HCT116 (cell line): ENCODE results near the gene ZNF287. TPM values are rescaled to one million over a fixed set of nuclear protein-coding genes. Genes with fewer than 3 reads are reported as not detected.

ENCODE experiments used
- ATAC-seq: fragments of 200-7000 bp; cut with Tn5 transposase; 2 replicates; pipeline ENCODE4 v1.9.1; 2020; ENCODE audit warnings: mild to moderate bottlenecking, moderate library complexity
- BruUV-seq: library from RNA; stranded (reverse); fragments of 400-500 nt; replicated peaks from 2 replicates; lab custom pipeline; 2021; lab: Mats Ljungman, UMichigan
- CTCF ChIA-PET: fragments of 300-600 bp; sonication (Branson Sonifier 250); formaldehyde crosslinking; loops from one replicate; lab custom pipeline; 2021; ENCODE audit warnings: antibody characterized with exemption; lab: Charles Lee
- POLR2A ChIA-PET: fragments of 300-600, 350-600 bp; sonication (Branson Sonifier 250); formaldehyde crosslinking; loops from one replicate; lab custom pipeline; 2021; ENCODE audit warnings: antibody characterized with exemption; lab: Charles Lee
- RAD21 ChIA-PET, 2 experiments: fragments of 300-600 bp; sonication (Branson Sonifier 250); formaldehyde crosslinking; loops; one replicate each; lab custom pipeline; 2023; ENCODE audit warnings: low total read pairs in 2 of 2; ENCODE audit not compliant: uncharacterized antibody in 2 of 2, unreplicated experiment in 2 of 2, low non-redundant PET in 1 of 2; lab: Charles Lee
- DNase-seq: peaks from one replicate; pipeline ENCODE4 v3.0.0-alpha.2; 2010; ENCODE audit warnings: low read depth, low spot score
- H2AFZ ChIP-seq: fragments of 200-600 bp; shearing (Covaris generic), sonication (generic); 2 replicates; pipeline ENCODE4 v1.6.1; 2017; ENCODE audit warnings: low read depth, mixed run types, mixed read lengths, antibody characterized with exemption, low read length; ENCODE audit not compliant: poor library complexity, severe bottlenecking
- H3K27ac ChIP-seq: 2 replicates; pipeline ENCODE4 v1.5.1; 2012; ENCODE audit warnings: low read depth, low read length
- H3K27me3 ChIP-seq: fragments of 200-600 bp; sonication (generic); 2 replicates; pipeline ENCODE4 v1.6.1; 2016; ENCODE audit warnings: mixed run types, low read length, mixed read lengths; ENCODE audit not compliant: insufficient read depth
- H3K36me3 ChIP-seq, 2 experiments: fragments of 200-500 bp in 1 of 2; fragments of 200-600 bp in 1 of 2; sonication (Bioruptor generic) in 1 of 2; sonication (generic) in 1 of 2; 2 replicates each; pipeline versions ENCODE4 v1.5.1 to v1.6.1; 2014 to 2016; ENCODE audit warnings: low read length in 2 of 2, inconsistent platforms in 1 of 2, mixed read lengths in 1 of 2, mixed run types in 1 of 2; ENCODE audit not compliant: insufficient read depth in 2 of 2, control insufficient read depth in 1 of 2
- H3K4me1 ChIP-seq, 2 experiments: fragments of 200-600 bp in 1 of 2; sonication (generic) in 1 of 2; 2 replicates each; pipeline versions ENCODE4 v1.5.1 to v1.6.1; 2012 to 2017; ENCODE audit warnings: low read length in 2 of 2, inconsistent platforms in 1 of 2, mild to moderate bottlenecking in 1 of 2, mixed read lengths in 1 of 2, mixed run types in 1 of 2, moderate library complexity in 1 of 2; ENCODE audit not compliant: insufficient read depth in 2 of 2, control insufficient read depth in 1 of 2
- H3K4me2 ChIP-seq: fragments of 200-600 bp; sonication (generic); 2 replicates; pipeline ENCODE4 v1.6.1; 2017; ENCODE audit warnings: mixed run types, low read length, mixed read lengths
- H3K4me3 ChIP-seq, 2 experiments: fragments of 200-600 bp in 1 of 2; sonication (generic) in 1 of 2; replicated peaks in 1 of 2; 2 replicates each; pipeline ENCODE4 v1.5.1; 2011 to 2016; ENCODE audit warnings: low read length in 2 of 2, control low read depth in 1 of 2, low read depth in 1 of 2, mild to moderate bottlenecking in 1 of 2, mixed read lengths in 1 of 2, mixed run types in 1 of 2
- H3K79me2 ChIP-seq: fragments of 200-600 bp; sonication (generic); 2 replicates; pipeline ENCODE4 v1.6.1; 2017; ENCODE audit warnings: mild to moderate bottlenecking, mixed run types, low read length, moderate library complexity, mixed read lengths; ENCODE audit not compliant: insufficient read depth
- H3K9ac ChIP-seq: fragments of 200-600 bp; sonication (generic); 2 replicates; pipeline ENCODE4 v1.6.1; 2016; ENCODE audit warnings: low read length, mixed read lengths
- H3K9me2 ChIP-seq: fragments of 200-600 bp; sonication (generic), shearing (Covaris generic); 2 replicates; pipeline ENCODE4 v1.6.1; 2017; ENCODE audit warnings: mixed run types, mild to moderate bottlenecking, moderate library complexity; ENCODE audit not compliant: insufficient read depth
- H3K9me3 ChIP-seq, 2 experiments: fragments of 200-500 bp in 1 of 2; fragments of 200-600 bp in 1 of 2; sonication (Bioruptor generic) in 1 of 2; sonication (generic) in 1 of 2; 2 replicates each; pipeline ENCODE4 v1.6.1; 2014 to 2017; ENCODE audit warnings: low read length in 2 of 2, mixed read lengths in 2 of 2, inconsistent platforms in 1 of 2, low read depth in 1 of 2, mild to moderate bottlenecking in 1 of 2, mixed run types in 1 of 2, moderate library complexity in 1 of 2; ENCODE audit not compliant: control insufficient read depth in 1 of 2, insufficient read depth in 1 of 2
- H4K20me1 ChIP-seq: fragments of 200-600 bp; sonication (generic), shearing (Covaris generic); 2 replicates; pipeline ENCODE4 v1.6.1; 2017; ENCODE audit warnings: mixed run types, mild to moderate bottlenecking, moderate library complexity; ENCODE audit not compliant: insufficient read depth
- ATF3 ChIP-seq: IDR thresholded peaks from 2 replicates; pipeline ENCODE4 v1.6.1; 2012
- CBX3 ChIP-seq: IDR thresholded peaks from 2 replicates; pipeline ENCODE4 v1.6.1; 2012; ENCODE audit warnings: low read depth
- CEBPB ChIP-seq: IDR thresholded peaks from 2 replicates; pipeline ENCODE4 v1.6.1; 2012; ENCODE audit warnings: low read depth
- EGR1 ChIP-seq: IDR thresholded peaks from 2 replicates; pipeline ENCODE4 v1.6.1; 2012; ENCODE audit warnings: low read depth
- EZH2 ChIP-seq: fragments of 200-600 bp; sonication (generic); IDR thresholded peaks from 2 replicates; pipeline ENCODE4 v1.6.1; 2017; ENCODE audit warnings: antibody characterized with exemption, mixed run types
- EZH2phosphoT487 ChIP-seq: fragments of 200-600 bp; IDR thresholded peaks from 2 replicates; pipeline ENCODE4 v1.6.1; 2018; ENCODE audit warnings: antibody characterized with exemption, borderline replicate concordance
- FOSL1 ChIP-seq: IDR thresholded peaks from 2 replicates; pipeline ENCODE4 v1.6.1; 2012; ENCODE audit warnings: low read depth
- JUND ChIP-seq: IDR thresholded peaks from 2 replicates; pipeline ENCODE4 v1.6.1; 2012
- POLR2A ChIP-seq: IDR thresholded peaks from 2 replicates; pipeline ENCODE4 v1.7.0; 2011; ENCODE audit warnings: borderline replicate concordance; ENCODE audit not compliant: insufficient read depth, insufficient read length; ENCODE audit errors: extremely low read depth
- POLR2AphosphoS5 ChIP-seq: IDR thresholded peaks from 2 replicates; pipeline ENCODE4 v1.6.1; 2011; ENCODE audit warnings: mild to moderate bottlenecking, low read depth, low read length, moderate library complexity
- RAD21 ChIP-seq: IDR thresholded peaks from 2 replicates; pipeline ENCODE4 v1.6.1; 2012; ENCODE audit warnings: low read depth, mild to moderate bottlenecking
- SIN3A ChIP-seq: IDR thresholded peaks from 2 replicates; pipeline ENCODE4 v1.6.1; 2012; ENCODE audit warnings: low read depth
- SP1 ChIP-seq: IDR thresholded peaks from 2 replicates; pipeline ENCODE4 v1.6.1; 2012; ENCODE audit warnings: low read depth
- SRF ChIP-seq: IDR thresholded peaks from 2 replicates; pipeline ENCODE4 v1.6.1; 2012; ENCODE audit warnings: low read depth
- TCF7L2 ChIP-seq: IDR thresholded peaks from 2 replicates; pipeline ENCODE4 v1.7.0; 2011; ENCODE audit warnings: borderline replicate concordance, inconsistent platforms; ENCODE audit not compliant: insufficient read depth, insufficient read length; ENCODE audit errors: extremely low read depth
- ZBTB33 ChIP-seq: IDR thresholded peaks from 2 replicates; pipeline ENCODE4 v1.6.1; 2011; ENCODE audit warnings: mild to moderate bottlenecking, low read length, moderate library complexity; ENCODE audit not compliant: insufficient replicate concordance; ENCODE audit errors: extremely low read depth
- ZFX ChIP-seq: fragments of 450-650 bp; IDR thresholded peaks from 2 replicates; pipeline ENCODE4 v1.6.1; 2017
- intact Hi-C: fragments of 100-400 bp; cut with micrococcal nuclease; formaldehyde crosslinking; loops from 2 replicates; pipeline ENCODE4 v1.10.0; 2022
- total RNA-seq: library from RNA; stranded (reverse); gene quantifications from one replicate; pipeline ENCODE4 v1.2.1, GENCODE V29; 2021; ENCODE audit not compliant: unreplicated experiment
- TF ChIP-seq, protein P1 (sequence below): IDR thresholded peaks from 2 replicates; pipeline ENCODE4 v1.6.1; 2012; ENCODE audit warnings: low read depth
- TF ChIP-seq, protein P2 (sequence below): IDR thresholded peaks from 2 replicates; pipeline ENCODE4 v1.6.1; 2012
- TF ChIP-seq, protein P3 (sequence below), 3 experiments: fragments of 200-600 bp in 1 of 3; sonication (generic) in 1 of 3; IDR thresholded peaks in 2 of 3; conservative IDR thresholded peaks in 1 of 3; 2 replicates each; pipeline ENCODE4 v1.5.1; 2012 to 2017; ENCODE audit warnings: low read depth in 2 of 3, low read length in 2 of 3, antibody characterized with exemption in 1 of 3, borderline replicate concordance in 1 of 3, control low read depth in 1 of 3, mild to moderate bottlenecking in 1 of 3, mixed read lengths in 1 of 3, mixed run types in 1 of 3, moderate library complexity in 1 of 3; ENCODE audit not compliant: insufficient read depth in 1 of 3

ZNF287 gene
- total RNA-seq, 1 experiment from 2014 or later, result not detected

DNA sequence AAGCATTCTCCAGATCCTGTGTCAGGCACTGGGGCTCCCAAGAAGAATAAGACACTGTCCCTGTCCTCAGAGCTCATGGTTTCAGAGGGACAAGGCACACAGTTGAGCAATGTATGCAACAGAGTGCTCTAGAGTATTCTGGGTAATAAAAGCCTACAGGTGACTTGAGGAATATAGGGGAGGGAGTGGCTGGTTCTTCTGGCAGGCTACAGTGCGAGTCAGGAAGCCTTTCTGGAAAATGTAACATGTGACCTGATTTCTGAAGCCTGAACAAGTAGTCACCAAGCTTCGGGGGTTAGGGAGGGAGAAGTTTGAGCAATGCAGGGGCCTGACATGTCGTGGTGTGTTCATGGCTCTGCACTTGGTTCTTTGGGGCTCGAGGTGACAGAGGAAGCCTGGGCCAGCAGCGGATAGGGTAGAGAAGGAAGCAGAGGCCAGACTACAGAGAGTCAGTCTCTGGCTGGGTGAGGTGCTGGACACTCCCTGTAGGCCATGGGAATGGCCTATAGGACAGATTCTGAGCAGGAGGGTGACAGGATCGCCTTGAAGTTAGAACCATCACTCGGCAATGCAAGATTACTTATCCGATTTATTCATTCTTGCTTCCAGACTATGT is 61.0 kb downstream of the ZNF287 start:
- ATAC-seq (no peak), DNase-seq (no peak)
- H3K36me3 ChIP-seq, result no peaks in the 10 kb centered on the region
- H3K9ac ChIP-seq, result no peak overlapping the region
- H4K20me1 ChIP-seq, result no peaks in the 10 kb centered on the region
- H3K27ac ChIP-seq, result no peak overlapping the region
- no peak for TF ChIP-seq ATF3
- TF ChIP-seq CEBPB, result no peak
- no peak for TF ChIP-seq SP1
- TF ChIP-seq JUND, result no peak
- TF ChIP-seq SIN3A, result no peak
- TF ChIP-seq CBX3, result no peak
- no peak for TF ChIP-seq TCF7L2
- no peak for TF ChIP-seq FOSL1
- TF ChIP-seq, protein P1, sequence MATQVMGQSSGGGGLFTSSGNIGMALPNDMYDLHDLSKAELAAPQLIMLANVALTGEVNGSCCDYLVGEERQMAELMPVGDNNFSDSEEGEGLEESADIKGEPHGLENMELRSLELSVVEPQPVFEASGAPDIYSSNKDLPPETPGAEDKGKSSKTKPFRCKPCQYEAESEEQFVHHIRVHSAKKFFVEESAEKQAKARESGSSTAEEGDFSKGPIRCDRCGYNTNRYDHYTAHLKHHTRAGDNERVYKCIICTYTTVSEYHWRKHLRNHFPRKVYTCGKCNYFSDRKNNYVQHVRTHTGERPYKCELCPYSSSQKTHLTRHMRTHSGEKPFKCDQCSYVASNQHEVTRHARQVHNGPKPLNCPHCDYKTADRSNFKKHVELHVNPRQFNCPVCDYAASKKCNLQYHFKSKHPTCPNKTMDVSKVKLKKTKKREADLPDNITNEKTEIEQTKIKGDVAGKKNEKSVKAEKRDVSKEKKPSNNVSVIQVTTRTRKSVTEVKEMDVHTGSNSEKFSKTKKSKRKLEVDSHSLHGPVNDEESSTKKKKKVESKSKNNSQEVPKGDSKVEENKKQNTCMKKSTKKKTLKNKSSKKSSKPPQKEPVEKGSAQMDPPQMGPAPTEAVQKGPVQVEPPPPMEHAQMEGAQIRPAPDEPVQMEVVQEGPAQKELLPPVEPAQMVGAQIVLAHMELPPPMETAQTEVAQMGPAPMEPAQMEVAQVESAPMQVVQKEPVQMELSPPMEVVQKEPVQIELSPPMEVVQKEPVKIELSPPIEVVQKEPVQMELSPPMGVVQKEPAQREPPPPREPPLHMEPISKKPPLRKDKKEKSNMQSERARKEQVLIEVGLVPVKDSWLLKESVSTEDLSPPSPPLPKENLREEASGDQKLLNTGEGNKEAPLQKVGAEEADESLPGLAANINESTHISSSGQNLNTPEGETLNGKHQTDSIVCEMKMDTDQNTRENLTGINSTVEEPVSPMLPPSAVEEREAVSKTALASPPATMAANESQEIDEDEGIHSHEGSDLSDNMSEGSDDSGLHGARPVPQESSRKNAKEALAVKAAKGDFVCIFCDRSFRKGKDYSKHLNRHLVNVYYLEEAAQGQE, result no peak
- no peak for TF ChIP-seq EGR1
- TF ChIP-seq POLR2AphosphoS5, result no peak
- TF ChIP-seq EZH2, result no peak
- no peak for TF ChIP-seq EZH2phosphoT487
- TF ChIP-seq SRF, result no peak
- TF ChIP-seq RAD21, result no peak
- TF ChIP-seq, protein P2, sequence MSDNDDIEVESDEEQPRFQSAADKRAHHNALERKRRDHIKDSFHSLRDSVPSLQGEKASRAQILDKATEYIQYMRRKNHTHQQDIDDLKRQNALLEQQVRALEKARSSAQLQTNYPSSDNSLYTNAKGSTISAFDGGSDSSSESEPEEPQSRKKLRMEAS, result no peak
- no peak for TF ChIP-seq ZBTB33
- TF ChIP-seq ZFX, result no peak
- TF ChIP-seq, protein P3, sequence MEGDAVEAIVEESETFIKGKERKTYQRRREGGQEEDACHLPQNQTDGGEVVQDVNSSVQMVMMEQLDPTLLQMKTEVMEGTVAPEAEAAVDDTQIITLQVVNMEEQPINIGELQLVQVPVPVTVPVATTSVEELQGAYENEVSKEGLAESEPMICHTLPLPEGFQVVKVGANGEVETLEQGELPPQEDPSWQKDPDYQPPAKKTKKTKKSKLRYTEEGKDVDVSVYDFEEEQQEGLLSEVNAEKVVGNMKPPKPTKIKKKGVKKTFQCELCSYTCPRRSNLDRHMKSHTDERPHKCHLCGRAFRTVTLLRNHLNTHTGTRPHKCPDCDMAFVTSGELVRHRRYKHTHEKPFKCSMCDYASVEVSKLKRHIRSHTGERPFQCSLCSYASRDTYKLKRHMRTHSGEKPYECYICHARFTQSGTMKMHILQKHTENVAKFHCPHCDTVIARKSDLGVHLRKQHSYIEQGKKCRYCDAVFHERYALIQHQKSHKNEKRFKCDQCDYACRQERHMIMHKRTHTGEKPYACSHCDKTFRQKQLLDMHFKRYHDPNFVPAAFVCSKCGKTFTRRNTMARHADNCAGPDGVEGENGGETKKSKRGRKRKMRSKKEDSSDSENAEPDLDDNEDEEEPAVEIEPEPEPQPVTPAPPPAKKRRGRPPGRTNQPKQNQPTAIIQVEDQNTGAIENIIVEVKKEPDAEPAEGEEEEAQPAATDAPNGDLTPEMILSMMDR (IDR thresholded peaks at IDR 0.05 in 2 of 3, conservative IDR thresholded peaks at IDR 0.05 in 1 of 3; ENCODE audit: borderline replicate concordance in 1 of 3, insufficient read depth in 1 of 3, low read depth in 2 of 3, low read length in 2 of 3), result no peak
- no peak for TF ChIP-seq POLR2A
- no peak overlapping the region for H3K4me3 ChIP-seq
- intact Hi-C loops, result no loop called here
- no peaks in the 10 kb centered on the region for H3K9me3 ChIP-seq
- no peaks in the 10 kb centered on the region for H3K27me3 ChIP-seq
- peaks cover 0 to 8% of the 10 kb centered on the region in 2 experiments; a peak in 1 of 4 replicates for H3K4me1 ChIP-seq
- 0 out of 2 replicates have a peak, but pooled peaks cover 3% of the 10 kb centered on the region for H3K9me2 ChIP-seq
- POLR2A ChIA-PET, result no interaction called here
- RAD21 ChIA-PET, result no interaction called here
- BruUV-seq, result no TSS peak
- no peak overlapping the region for H2AFZ ChIP-seq
- CTCF ChIA-PET, result no interaction called here
- no peak overlapping the region for H3K4me2 ChIP-seq
- H3K79me2 ChIP-seq, result no peaks in the 10 kb centered on the region
